Astrocyte of the spinal cord (primary cell): ENCODE data around the gene TEX14.

Source experiments
- DNase-seq: peaks from one replicate; pipeline ENCODE4 v3.0.0; 2011; ENCODE audit warnings: low read depth, low spot score
- H3K4me3 ChIP-seq: 2 replicates; pipeline ENCODE4 v1.5.1; 2011; ENCODE audit warnings: low read depth, mild to moderate bottlenecking, low read length, moderate library complexity
- in situ Hi-C: cut with HindIII; loops from 2 replicates; pipeline ENCODE4 v1.10.0; 2017; ENCODE audit warnings: low sequenced_read_pairs
- TF ChIP-seq, protein P1 (sequence below): IDR thresholded peaks from 2 replicates; pipeline ENCODE4 v1.5.1; 2012; ENCODE audit warnings: low read depth, mild to moderate bottlenecking, low read length, inconsistent platforms

The TEX14 gene

GRCh38 chr17:58527306-58527705, 164.5 kb downstream of the TEX14 start:
- TF ChIP-seq, protein P1, sequence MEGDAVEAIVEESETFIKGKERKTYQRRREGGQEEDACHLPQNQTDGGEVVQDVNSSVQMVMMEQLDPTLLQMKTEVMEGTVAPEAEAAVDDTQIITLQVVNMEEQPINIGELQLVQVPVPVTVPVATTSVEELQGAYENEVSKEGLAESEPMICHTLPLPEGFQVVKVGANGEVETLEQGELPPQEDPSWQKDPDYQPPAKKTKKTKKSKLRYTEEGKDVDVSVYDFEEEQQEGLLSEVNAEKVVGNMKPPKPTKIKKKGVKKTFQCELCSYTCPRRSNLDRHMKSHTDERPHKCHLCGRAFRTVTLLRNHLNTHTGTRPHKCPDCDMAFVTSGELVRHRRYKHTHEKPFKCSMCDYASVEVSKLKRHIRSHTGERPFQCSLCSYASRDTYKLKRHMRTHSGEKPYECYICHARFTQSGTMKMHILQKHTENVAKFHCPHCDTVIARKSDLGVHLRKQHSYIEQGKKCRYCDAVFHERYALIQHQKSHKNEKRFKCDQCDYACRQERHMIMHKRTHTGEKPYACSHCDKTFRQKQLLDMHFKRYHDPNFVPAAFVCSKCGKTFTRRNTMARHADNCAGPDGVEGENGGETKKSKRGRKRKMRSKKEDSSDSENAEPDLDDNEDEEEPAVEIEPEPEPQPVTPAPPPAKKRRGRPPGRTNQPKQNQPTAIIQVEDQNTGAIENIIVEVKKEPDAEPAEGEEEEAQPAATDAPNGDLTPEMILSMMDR = peak; percentile 8
- no peak overlapping the region for H3K4me3 ChIP-seq
- in situ Hi-C loops = no loop called here
- no peak for DNase-seq

DNA sequence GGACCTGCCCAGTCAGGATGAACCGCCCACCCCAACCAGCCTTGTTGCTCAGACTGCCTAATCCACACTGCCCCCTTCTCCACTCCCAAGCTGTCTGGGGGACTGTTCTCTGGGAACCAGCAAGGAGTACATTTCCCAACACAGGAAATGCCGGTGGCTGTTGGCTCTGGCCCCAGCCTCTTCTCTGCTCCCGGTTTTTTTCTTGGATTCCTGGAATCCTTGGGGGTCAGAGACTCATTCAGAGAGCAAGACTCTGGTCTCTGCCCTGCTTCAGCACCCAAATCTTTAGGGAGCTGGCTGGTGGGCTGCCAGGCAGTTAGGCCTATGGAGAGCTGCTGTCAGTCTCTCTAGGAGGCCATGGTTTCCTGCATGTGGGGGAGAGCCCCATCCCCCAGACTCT, 166.6 kb downstream of the TEX14 start:
- H3K4me3 ChIP-seq = no peak overlapping the region
- TF ChIP-seq, protein P1 = no peak
- DNase-seq = peak; percentile 80
- in situ Hi-C loops = no loop called here

DNA sequence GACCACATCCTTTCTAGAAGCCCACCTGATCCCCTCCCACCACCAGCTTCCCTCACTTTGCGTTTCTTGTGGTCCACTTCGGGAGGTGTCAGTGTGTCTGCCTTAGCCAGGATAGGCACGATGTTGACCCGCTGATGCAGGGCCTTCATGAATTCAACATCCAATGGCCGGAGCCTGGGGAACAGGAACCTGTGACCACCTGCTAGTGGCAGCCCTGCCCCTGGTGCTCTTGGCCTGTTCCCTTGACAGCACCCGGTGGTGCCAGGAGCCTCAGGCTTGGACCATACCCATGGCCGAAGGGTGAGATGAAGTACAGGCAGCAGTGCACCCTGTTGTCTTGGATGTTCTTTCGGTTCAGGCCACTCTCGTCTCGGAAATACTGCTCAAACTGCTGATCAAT, 170.2 kb downstream of the TEX14 start:
- in situ Hi-C loops = no loop called here

GRCh38 chr17:58520843-58521430, 170.9 kb downstream of the TEX14 start:
- no peak for DNase-seq
- no peak overlapping the region for H3K4me3 ChIP-seq
- TF ChIP-seq, protein P1 = peak; percentile 54
- in situ Hi-C loops = no loop called here

More for the DNA sequence above, 170.2 kb downstream of the TEX14 start:
- TF ChIP-seq, protein P1 = no peak
- DNase-seq = no peak
- H3K4me3 ChIP-seq = no peak overlapping the region

- DNase-seq = peak; percentile 100
- H3K4me3 ChIP-seq = peak overlapping the region; percentile 70
- in situ Hi-C loops = no loop called here
- TF ChIP-seq, protein P1 = no peak
These were observed 173.8 kb downstream of the TEX14 start for GRCh38 chr17:58517928-58518609.

GRCh38 chr17:58517378-58517927, 174.4 kb downstream of the TEX14 start:
- DNase-seq = no peak
- in situ Hi-C loops = no loop called here
- TF ChIP-seq, protein P1 = no peak
- peak overlapping the region; percentile 70 for H3K4me3 ChIP-seq
